HG02884 (cell line): ENCODE results near the gene KBTBD13.

ENCODE experiments used
- ATAC-seq: cut with Tn5 transposase; IDR thresholded peaks from one replicate; pipeline ENCODE4 v1.9.1; 2021; ENCODE audit warnings: mild to moderate bottlenecking, moderate library complexity; ENCODE audit not compliant: unreplicated experiment

KBTBD13 gene

GRCh38 chr15:65050270-65050669, 26.3 kb upstream of the KBTBD13 start:
- ATAC-seq = no peak

GRCh38 chr15:65051266-65051665, 25.3 kb upstream of the KBTBD13 start:
- no peak for ATAC-seq

GRCh38 chr15:65052956-65053355, 23.6 kb upstream of the KBTBD13 start:
- no peak for ATAC-seq

GRCh38 chr15:65054333-65055200, 22.0 kb upstream of the KBTBD13 start:
- ATAC-seq = no peak

- ATAC-seq = no peak
These were observed 21.2 kb upstream of the KBTBD13 start for GRCh38 chr15:65055201-65055870.

GRCh38 chr15:65056106-65056505, 20.4 kb upstream of the KBTBD13 start:
- ATAC-seq = no peak

GRCh38 chr15:65056868-65057548, 19.5 kb upstream of the KBTBD13 start:
- ATAC-seq = no peak

GRCh38 chr15:65057549-65057940, 19.0 kb upstream of the KBTBD13 start:
- ATAC-seq = no peak

- no peak for ATAC-seq
These were observed 17.9 kb upstream of the KBTBD13 start for GRCh38 chr15:65058394-65059368.

- no peak for ATAC-seq
These were observed 17.2 kb upstream of the KBTBD13 start for GRCh38 chr15:65059369-65059750.

GRCh38 chr15:65059931-65060596, 16.5 kb upstream of the KBTBD13 start:
- ATAC-seq = no peak

GRCh38 chr15:65060641-65061397, 15.7 kb upstream of the KBTBD13 start:
- no peak for ATAC-seq

GRCh38 chr15:65062061-65062460, 14.5 kb upstream of the KBTBD13 start:
- ATAC-seq = no peak

- ATAC-seq = no peak
These were observed 13.8 kb upstream of the KBTBD13 start for GRCh38 chr15:65062726-65063125.

- no peak for ATAC-seq
These were observed 10.4 kb upstream of the KBTBD13 start for GRCh38 chr15:65066001-65066634.

- ATAC-seq = no peak
These were observed 9.8 kb upstream of the KBTBD13 start for GRCh38 chr15:65066635-65067316.

GRCh38 chr15:65067317-65067644, 9.3 kb upstream of the KBTBD13 start:
- no peak for ATAC-seq

GRCh38 chr15:65067645-65068402, 8.7 kb upstream of the KBTBD13 start, which contains the start of gene RASL12:
Gene RASL12, minus strand, starts transcription at chr15:65067991. Its CDS starts 156 bp downstream, at chr15:65067835.
- ATAC-seq = no peak
